GM23338 (cell line): ENCODE measurements around the gene ZCCHC2. TPM values are rescaled to one million over a fixed set of nuclear protein-coding genes. Genes with fewer than 3 reads are reported as not detected.

Source experiments
- ATAC-seq: fragments of 200-7000 bp; cut with Tn5 transposase; 3 replicates; pipeline ENCODE4 v1.9.1; 2020
- DNase-seq: peaks from one replicate; pipeline ENCODE4 v3.0.0-alpha.2; 2015; ENCODE audit warnings: low spot score
- H2AFZ ChIP-seq: fragments of 200-600 bp; sonication (generic); 2 replicates; pipeline ENCODE4 v1.8.0; 2016; ENCODE audit warnings: antibody characterized with exemption, mild to moderate bottlenecking, moderate library complexity
- H3F3A ChIP-seq: fragments of 200-600 bp; sonication (generic); replicated peaks from 2 replicates; pipeline ENCODE4 v1.8.0; 2017; ENCODE audit warnings: antibody characterized with exemption, mixed run types, low read depth
- H3K27ac ChIP-seq: fragments of 200-600 bp; sonication (generic); 2 replicates; pipeline ENCODE4 v1.6.1; 2016; ENCODE audit warnings: low read depth
- H3K27me3 ChIP-seq: fragments of 200-600 bp; sonication (generic); 2 replicates; pipeline ENCODE4 v1.8.0; 2016; ENCODE audit warnings: mild to moderate bottlenecking, mixed run types, moderate library complexity; ENCODE audit not compliant: insufficient read depth
- H3K36me3 ChIP-seq: fragments of 200-600 bp; sonication (generic); 2 replicates; pipeline ENCODE4 v1.8.0; 2016; ENCODE audit warnings: mild to moderate bottlenecking; ENCODE audit not compliant: insufficient read depth
- H3K4me1 ChIP-seq: fragments of 200-600 bp; sonication (generic); 2 replicates; pipeline ENCODE4 v1.8.0; 2016; ENCODE audit warnings: mild to moderate bottlenecking, moderate library complexity; ENCODE audit not compliant: insufficient read depth
- H3K4me2 ChIP-seq: fragments of 200-600 bp; sonication (generic); 2 replicates; pipeline ENCODE4 v1.7.1; 2017; ENCODE audit warnings: mixed run types
- H3K4me3 ChIP-seq: fragments of 200-600 bp; sonication (generic); 2 replicates; pipeline ENCODE4 v1.6.1; 2016; ENCODE audit warnings: mixed run types
- H3K79me2 ChIP-seq: fragments of 200-600 bp; sonication (generic); replicated peaks from 2 replicates; pipeline ENCODE4 v1.8.0; 2017; ENCODE audit warnings: mild to moderate bottlenecking; ENCODE audit not compliant: insufficient read depth
- H3K9me2 ChIP-seq: fragments of 200-600 bp; sonication (generic); 2 replicates; pipeline ENCODE4 v1.8.0; 2017; ENCODE audit not compliant: insufficient read depth
- H4K20me1 ChIP-seq: fragments of 200-600 bp; sonication (generic); replicated peaks from 2 replicates; pipeline ENCODE4 v1.8.0; 2017; ENCODE audit warnings: mild to moderate bottlenecking; ENCODE audit not compliant: insufficient read depth
- H3K27ac Mint-ChIP-seq: 2 replicates; pipeline ENCODE4 v1.8.0; 2020; ENCODE audit warnings: inconsistent platforms, mild to moderate bottlenecking, moderate library complexity, mixed read lengths
- H3K27me3 Mint-ChIP-seq: 3 replicates; pipeline ENCODE4 v1.8.0; 2022; ENCODE audit warnings: low read depth, mild to moderate bottlenecking, moderate library complexity, mixed read lengths, inconsistent platforms; ENCODE audit not compliant: insufficient read depth, poor library complexity
- H3K36me3 Mint-ChIP-seq: 3 replicates; pipeline ENCODE4 v1.8.0; 2021; ENCODE audit warnings: low read depth, mild to moderate bottlenecking, inconsistent platforms, moderate library complexity, mixed read lengths
- H3K4me1 Mint-ChIP-seq: 3 replicates; pipeline ENCODE4 v1.8.0; 2020; ENCODE audit warnings: mild to moderate bottlenecking, inconsistent platforms, mixed read lengths
- H3K4me3 Mint-ChIP-seq: 3 replicates; pipeline ENCODE4 v1.8.0; 2021; ENCODE audit warnings: moderate library complexity, mild to moderate bottlenecking, inconsistent platforms, mixed read lengths
- H3K9me3 Mint-ChIP-seq: 3 replicates; pipeline ENCODE4 v1.8.0; 2020; ENCODE audit warnings: moderate library complexity, mild to moderate bottlenecking, inconsistent platforms, mixed read lengths
- CREB1 ChIP-seq: fragments of 250-450 bp; sonication (Bioruptor Pico); IDR thresholded peaks from 2 replicates; pipeline ENCODE4 v1.5.0; 2020; ENCODE audit warnings: low read depth, mild to moderate bottlenecking, moderate library complexity
- EZH2 ChIP-seq: fragments of 200-600 bp; sonication (generic); IDR thresholded peaks from one replicate; pipeline ENCODE4 v1.8.0; 2017; ENCODE audit warnings: antibody characterized with exemption, mild to moderate bottlenecking, low read depth; ENCODE audit not compliant: unreplicated experiment
- NANOG ChIP-seq: IDR thresholded peaks from 2 replicates; pipeline ENCODE4 v1.6.1; 2016; ENCODE audit warnings: antibody characterized with exemption, borderline replicate concordance
- ZNF331 ChIP-seq: fragments of 250-450 bp; sonication (Bioruptor Pico); IDR thresholded peaks from 2 replicates; pipeline ENCODE4 v1.5.0; 2020; ENCODE audit warnings: low read depth, mild to moderate bottlenecking, moderate library complexity
- polyA plus RNA-seq: library from polyadenylated mRNA; unstranded; fragments of >200 nt; fragmentation: Nextera tagmentation; extraction: Ambion mirVana; gene quantifications from 2 replicates; pipeline ENCODE4 v1.2.1, GENCODE V29; 2016
- total RNA-seq: library from RNA; depleted of rRNA; stranded (reverse); fragments of >200 nt; shearing (Covaris generic); gene quantifications from 2 replicates; pipeline ENCODE4 v1.2.3, GENCODE V29; 2014
- TF ChIP-seq, protein P1 (sequence below): fragments of 250-450 bp; sonication (Bioruptor Pico); IDR thresholded peaks from 2 replicates; pipeline ENCODE4 v1.5.0; 2020; ENCODE audit warnings: mild to moderate bottlenecking, moderate library complexity
- TF ChIP-seq, protein P2 (sequence below): IDR thresholded peaks from 2 replicates; pipeline ENCODE4 v1.6.1; 2016; ENCODE audit warnings: antibody characterized with exemption
- TF ChIP-seq, protein P3 (sequence below): IDR thresholded peaks from one replicate; pipeline ENCODE4 v1.6.1; 2018; ENCODE audit warnings: antibody characterized with exemption; ENCODE audit not compliant: unreplicated experiment

The ZCCHC2 gene
- total and polyA plus RNA-seq, 2 experiments from 2014 or later = 5.4 to 15.4 TPM

DNA sequence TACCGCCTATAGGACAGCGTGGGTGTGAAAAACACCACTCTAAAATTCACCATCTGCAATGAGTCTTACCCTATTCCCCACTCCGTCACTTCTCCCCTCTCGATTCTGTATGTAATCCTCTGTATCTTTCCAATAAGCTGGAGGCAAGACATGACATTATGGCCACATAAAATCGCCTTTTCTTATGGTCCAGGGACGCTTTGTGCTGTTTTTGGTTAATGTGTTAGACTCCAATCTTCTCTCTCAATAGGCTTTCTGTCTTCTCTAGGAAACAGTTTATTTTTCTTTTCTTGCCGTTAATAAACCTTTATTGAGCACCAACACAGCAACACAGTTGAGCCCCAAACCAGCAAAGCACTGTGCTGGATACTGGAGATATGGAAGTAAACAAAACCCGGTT lies 37.9 kb upstream of the ZCCHC2 start (continued):
- TF ChIP-seq, protein P1, sequence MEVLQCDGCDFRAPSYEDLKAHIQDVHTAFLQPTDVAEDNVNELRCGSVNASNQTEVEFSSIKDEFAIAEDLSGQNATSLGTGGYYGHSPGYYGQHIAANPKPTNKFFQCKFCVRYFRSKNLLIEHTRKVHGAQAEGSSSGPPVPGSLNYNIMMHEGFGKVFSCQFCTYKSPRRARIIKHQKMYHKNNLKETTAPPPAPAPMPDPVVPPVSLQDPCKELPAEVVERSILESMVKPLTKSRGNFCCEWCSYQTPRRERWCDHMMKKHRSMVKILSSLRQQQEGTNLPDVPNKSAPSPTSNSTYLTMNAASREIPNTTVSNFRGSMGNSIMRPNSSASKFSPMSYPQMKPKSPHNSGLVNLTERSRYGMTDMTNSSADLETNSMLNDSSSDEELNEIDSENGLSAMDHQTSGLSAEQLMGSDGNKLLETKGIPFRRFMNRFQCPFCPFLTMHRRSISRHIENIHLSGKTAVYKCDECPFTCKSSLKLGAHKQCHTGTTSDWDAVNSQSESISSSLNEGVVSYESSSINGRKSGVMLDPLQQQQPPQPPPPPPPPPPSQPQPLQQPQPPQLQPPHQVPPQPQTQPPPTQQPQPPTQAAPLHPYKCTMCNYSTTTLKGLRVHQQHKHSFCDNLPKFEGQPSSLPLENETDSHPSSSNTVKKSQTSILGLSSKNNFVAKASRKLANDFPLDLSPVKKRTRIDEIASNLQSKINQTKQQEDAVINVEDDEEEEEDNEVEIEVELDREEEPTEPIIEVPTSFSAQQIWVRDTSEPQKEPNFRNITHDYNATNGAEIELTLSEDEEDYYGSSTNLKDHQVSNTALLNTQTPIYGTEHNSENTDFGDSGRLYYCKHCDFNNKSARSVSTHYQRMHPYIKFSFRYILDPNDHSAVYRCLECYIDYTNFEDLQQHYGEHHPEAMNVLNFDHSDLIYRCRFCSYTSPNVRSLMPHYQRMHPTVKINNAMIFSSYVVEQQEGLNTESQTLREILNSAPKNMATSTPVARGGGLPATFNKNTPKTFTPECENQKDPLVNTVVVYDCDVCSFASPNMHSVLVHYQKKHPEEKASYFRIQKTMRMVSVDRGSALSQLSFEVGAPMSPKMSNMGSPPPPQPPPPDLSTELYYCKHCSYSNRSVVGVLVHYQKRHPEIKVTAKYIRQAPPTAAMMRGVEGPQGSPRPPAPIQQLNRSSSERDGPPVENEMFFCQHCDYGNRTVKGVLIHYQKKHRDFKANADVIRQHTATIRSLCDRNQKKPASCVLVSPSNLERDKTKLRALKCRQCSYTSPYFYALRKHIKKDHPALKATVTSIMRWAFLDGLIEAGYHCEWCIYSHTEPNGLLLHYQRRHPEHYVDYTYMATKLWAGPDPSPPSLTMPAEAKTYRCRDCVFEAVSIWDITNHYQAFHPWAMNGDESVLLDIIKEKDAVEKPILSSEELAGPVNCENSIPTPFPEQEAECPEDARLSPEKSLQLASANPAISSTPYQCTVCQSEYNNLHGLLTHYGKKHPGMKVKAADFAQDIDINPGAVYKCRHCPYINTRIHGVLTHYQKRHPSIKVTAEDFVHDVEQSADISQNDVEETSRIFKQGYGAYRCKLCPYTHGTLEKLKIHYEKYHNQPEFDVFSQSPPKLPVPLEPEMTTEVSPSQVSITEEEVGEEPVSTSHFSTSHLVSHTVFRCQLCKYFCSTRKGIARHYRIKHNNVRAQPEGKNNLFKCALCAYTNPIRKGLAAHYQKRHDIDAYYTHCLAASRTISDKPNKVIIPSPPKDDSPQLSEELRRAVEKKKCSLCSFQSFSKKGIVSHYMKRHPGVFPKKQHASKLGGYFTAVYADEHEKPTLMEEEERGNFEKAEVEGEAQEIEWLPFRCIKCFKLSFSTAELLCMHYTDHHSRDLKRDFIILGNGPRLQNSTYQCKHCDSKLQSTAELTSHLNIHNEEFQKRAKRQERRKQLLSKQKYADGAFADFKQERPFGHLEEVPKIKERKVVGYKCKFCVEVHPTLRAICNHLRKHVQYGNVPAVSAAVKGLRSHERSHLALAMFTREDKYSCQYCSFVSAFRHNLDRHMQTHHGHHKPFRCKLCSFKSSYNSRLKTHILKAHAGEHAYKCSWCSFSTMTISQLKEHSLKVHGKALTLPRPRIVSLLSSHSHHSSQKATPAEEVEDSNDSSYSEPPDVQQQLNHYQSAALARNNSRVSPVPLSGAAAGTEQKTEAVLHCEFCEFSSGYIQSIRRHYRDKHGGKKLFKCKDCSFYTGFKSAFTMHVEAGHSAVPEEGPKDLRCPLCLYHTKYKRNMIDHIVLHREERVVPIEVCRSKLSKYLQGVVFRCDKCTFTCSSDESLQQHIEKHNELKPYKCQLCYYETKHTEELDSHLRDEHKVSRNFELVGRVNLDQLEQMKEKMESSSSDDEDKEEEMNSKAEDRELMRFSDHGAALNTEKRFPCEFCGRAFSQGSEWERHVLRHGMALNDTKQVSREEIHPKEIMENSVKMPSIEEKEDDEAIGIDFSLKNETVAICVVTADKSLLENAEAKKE (CRISPR knock-in tag) = no peak
- TF ChIP-seq, protein P2, sequence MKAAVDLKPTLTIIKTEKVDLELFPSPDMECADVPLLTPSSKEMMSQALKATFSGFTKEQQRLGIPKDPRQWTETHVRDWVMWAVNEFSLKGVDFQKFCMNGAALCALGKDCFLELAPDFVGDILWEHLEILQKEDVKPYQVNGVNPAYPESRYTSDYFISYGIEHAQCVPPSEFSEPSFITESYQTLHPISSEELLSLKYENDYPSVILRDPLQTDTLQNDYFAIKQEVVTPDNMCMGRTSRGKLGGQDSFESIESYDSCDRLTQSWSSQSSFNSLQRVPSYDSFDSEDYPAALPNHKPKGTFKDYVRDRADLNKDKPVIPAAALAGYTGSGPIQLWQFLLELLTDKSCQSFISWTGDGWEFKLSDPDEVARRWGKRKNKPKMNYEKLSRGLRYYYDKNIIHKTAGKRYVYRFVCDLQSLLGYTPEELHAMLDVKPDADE = no peak

GRCh38 chr18:62485684-62486083 lies 37.1 kb upstream of the ZCCHC2 start:
- Histone ChIP-seq H3K4me3 (no peak overlapping the region), H3K9me2 (no peaks in the 10 kb centered on the region), H2AFZ (peak overlapping the region; percentile 61; the same call in 1 of the 2 replicates), H3K79me2 (no peaks in the 10 kb centered on the region), H3K4me2 (no peak overlapping the region), H3K36me3 (no peaks in the 10 kb centered on the region), H3K27ac (no peak overlapping the region), H4K20me1 (no peaks in the 10 kb centered on the region), H3K4me1 (no peaks in the 10 kb centered on the region), H3K27me3 (no peaks in the 10 kb centered on the region), H3F3A (no peaks in the 10 kb centered on the region)
- no peak for TF ChIP-seq ZNF331
- TF ChIP-seq CREB1 (CRISPR knock-in tag) = no peak
- no peak for TF ChIP-seq NANOG
- no peak for TF ChIP-seq EZH2
- TF ChIP-seq, protein P3, sequence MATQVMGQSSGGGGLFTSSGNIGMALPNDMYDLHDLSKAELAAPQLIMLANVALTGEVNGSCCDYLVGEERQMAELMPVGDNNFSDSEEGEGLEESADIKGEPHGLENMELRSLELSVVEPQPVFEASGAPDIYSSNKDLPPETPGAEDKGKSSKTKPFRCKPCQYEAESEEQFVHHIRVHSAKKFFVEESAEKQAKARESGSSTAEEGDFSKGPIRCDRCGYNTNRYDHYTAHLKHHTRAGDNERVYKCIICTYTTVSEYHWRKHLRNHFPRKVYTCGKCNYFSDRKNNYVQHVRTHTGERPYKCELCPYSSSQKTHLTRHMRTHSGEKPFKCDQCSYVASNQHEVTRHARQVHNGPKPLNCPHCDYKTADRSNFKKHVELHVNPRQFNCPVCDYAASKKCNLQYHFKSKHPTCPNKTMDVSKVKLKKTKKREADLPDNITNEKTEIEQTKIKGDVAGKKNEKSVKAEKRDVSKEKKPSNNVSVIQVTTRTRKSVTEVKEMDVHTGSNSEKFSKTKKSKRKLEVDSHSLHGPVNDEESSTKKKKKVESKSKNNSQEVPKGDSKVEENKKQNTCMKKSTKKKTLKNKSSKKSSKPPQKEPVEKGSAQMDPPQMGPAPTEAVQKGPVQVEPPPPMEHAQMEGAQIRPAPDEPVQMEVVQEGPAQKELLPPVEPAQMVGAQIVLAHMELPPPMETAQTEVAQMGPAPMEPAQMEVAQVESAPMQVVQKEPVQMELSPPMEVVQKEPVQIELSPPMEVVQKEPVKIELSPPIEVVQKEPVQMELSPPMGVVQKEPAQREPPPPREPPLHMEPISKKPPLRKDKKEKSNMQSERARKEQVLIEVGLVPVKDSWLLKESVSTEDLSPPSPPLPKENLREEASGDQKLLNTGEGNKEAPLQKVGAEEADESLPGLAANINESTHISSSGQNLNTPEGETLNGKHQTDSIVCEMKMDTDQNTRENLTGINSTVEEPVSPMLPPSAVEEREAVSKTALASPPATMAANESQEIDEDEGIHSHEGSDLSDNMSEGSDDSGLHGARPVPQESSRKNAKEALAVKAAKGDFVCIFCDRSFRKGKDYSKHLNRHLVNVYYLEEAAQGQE = no peak
- ATAC-seq = no peak
- H3K4me3 Mint-ChIP-seq = no peak overlapping the region
- peaks cover 6% of the 10 kb centered on the region; the same call in 2 of the 3 replicates for H3K9me3 Mint-ChIP-seq
- no peak for DNase-seq
- H3K27me3 Mint-ChIP-seq = peaks cover 1% of the 10 kb centered on the region
- H3K27ac Mint-ChIP-seq = no peak overlapping the region
- H3K4me1 Mint-ChIP-seq = peaks cover 4% of the 10 kb centered on the region; the same call in 1 of the 3 replicates
- H3K36me3 Mint-ChIP-seq = no peaks in the 10 kb centered on the region
